Activated CD4-positive, alpha-beta T cell treated with anti-CD3 and anti-CD28 coated beads, Interleukin-2, amount 10 ng/mL, durations not matched to agents 24 days and 14 days (primary cell): Measurements from ENCODE around the gene CNTRL. TPM values are rescaled to one million over a fixed set of nuclear protein-coding genes. Genes with fewer than 3 reads are reported as not detected.

Source experiments
- DNase-seq: peaks from one replicate; pipeline ENCODE4 v3.0.0; 2022
- H3K27ac Mint-ChIP-seq: one replicate; pipeline ENCODE4 v1.8.0; 2022; ENCODE audit warnings: mild to moderate bottlenecking, mixed read lengths
- H3K27me3 Mint-ChIP-seq: one replicate; pipeline ENCODE4 v1.8.0; 2022; ENCODE audit warnings: mixed read lengths
- H3K36me3 Mint-ChIP-seq: one replicate; pipeline ENCODE4 v1.8.0; 2022; ENCODE audit warnings: low read depth, mild to moderate bottlenecking, mixed read lengths
- H3K4me1 Mint-ChIP-seq: one replicate; pipeline ENCODE4 v1.8.0; 2021; ENCODE audit warnings: mixed read lengths
- H3K4me3 Mint-ChIP-seq: one replicate; pipeline ENCODE4 v1.8.0; 2022; ENCODE audit warnings: mild to moderate bottlenecking, moderate library complexity, mixed read lengths
- H3K9me3 Mint-ChIP-seq: one replicate; pipeline ENCODE4 v1.8.0; 2021; ENCODE audit warnings: mixed read lengths
- intact Hi-C: fragments of 100-400 bp; cut with micrococcal nuclease; formaldehyde crosslinking; loops from one replicate; pipeline ENCODE4 v1.15.1; 2023
- total RNA-seq: library from RNA; stranded (reverse); gene quantifications from 2 replicates; pipeline ENCODE4 v1.2.3, GENCODE V29; 2022

CNTRL gene
- total RNA-seq, 1 donor from 2014 or later, result 69.4 TPM

DNA sequence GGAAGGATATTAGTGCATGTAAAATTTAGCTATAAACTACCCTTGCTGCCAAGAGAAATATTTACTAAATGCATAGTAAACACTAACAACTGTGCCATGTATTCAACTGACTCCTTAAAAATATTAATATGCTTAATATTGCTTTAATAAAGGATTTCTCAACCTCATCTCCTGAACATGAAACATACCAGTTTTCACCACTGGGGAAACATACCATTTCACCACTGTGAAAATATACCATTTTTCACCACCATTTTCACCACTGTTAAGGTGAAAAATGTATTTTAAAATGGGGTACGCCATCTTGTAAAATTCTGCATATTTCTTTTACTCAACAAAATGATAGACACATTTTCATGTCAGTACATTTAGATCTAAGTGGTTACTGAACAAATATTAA, 122.4 kb downstream of the CNTRL start:
- Mint-ChIP-seq H3K27me3 (peaks cover 3% of the 10 kb centered on the region), H3K9me3 (no peaks in the 10 kb centered on the region), H3K4me1 (peaks cover 51% of the 10 kb centered on the region), H3K27ac (no peak overlapping the region), H3K4me3 (no peak overlapping the region), H3K36me3 (peaks cover 17% of the 10 kb centered on the region)
- no peak for DNase-seq
- intact Hi-C loops, result no loop called here

GRCh38 chr9:121198512-121199042, 123.8 kb downstream of the CNTRL start:
- H3K4me3 Mint-ChIP-seq, result peak overlapping the region; percentile 36

DNA sequence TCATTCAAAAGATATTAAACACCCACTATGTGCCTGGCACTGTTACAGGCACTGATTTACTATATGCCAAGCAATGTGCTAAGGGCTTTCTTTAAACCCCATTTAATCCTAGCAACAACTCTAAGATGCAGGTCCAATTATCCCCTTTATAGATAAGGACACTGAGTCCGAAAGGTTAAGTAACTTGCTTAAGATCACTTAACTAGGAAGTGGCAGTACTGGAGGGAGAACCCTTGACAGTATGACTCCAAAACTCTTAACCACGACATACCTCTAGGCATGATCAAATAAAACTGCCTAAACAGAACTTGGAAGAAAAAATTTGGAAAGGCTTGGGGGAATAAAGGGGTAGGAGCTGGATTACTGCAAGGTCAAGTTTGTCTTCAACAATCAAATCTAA, 125.2 kb downstream of the CNTRL start:
- no peak for DNase-seq
- peaks cover 3% of the 10 kb centered on the region for H3K27me3 Mint-ChIP-seq

More at GRCh38 chr9:121198512-121199042, 123.8 kb downstream of the CNTRL start:
- intact Hi-C loops, result no loop called here
- Mint-ChIP-seq H3K36me3 (peaks cover 18% of the 10 kb centered on the region), H3K27me3 (peaks cover 3% of the 10 kb centered on the region), H3K9me3 (no peaks in the 10 kb centered on the region), H3K4me1 (peaks cover 55% of the 10 kb centered on the region), H3K27ac (no peak overlapping the region)
- no peak for DNase-seq

DNA sequence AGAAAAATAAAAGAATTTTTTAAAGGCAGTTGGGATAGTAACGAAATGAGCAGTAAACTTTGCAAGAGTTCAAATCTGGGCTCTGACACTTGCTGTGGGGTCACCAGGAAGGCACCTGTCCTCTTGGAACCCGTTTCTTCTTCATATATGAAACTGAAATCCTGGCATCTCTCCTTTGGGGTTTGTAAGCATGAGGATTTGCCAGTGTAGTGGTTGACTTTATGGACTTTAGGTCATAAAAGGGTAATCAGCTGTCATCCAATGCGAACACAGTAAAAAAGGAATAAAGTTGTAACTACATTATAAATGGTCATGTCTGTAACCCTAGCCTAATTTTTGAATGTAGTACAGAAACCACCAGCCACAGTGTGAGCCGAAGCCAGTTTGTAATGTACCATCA, 125.6 kb downstream of the CNTRL start:
- Mint-ChIP-seq H3K4me1 (peaks cover 42% of the 10 kb centered on the region), H3K4me3 (peak overlapping the region; percentile 94), H3K9me3 (no peaks in the 10 kb centered on the region), H3K27me3 (peaks cover 3% of the 10 kb centered on the region), H3K27ac (peak overlapping the region; percentile 88), H3K36me3 (peaks cover 15% of the 10 kb centered on the region)
- no peak for DNase-seq
- intact Hi-C loops, result loop anchor here (2.0 to 5.0 kb wide), 3 partner anchors 44 to 488 kb away; partner anchors contain the start of genes MEGF9 and TRAF1

More for the DNA sequence above, 125.2 kb downstream of the CNTRL start:
- H3K27ac Mint-ChIP-seq, result peak overlapping the region; percentile 31
- intact Hi-C loops, result loop anchor here (2.0 to 5.0 kb wide), 3 partner anchors 43 to 488 kb away; partner anchors contain the start of genes MEGF9 and TRAF1
- peak overlapping the region; percentile 94 for H3K4me3 Mint-ChIP-seq
- H3K9me3 Mint-ChIP-seq, result no peaks in the 10 kb centered on the region
- H3K36me3 Mint-ChIP-seq, result peaks cover 15% of the 10 kb centered on the region
- peaks cover 46% of the 10 kb centered on the region for H3K4me1 Mint-ChIP-seq

GRCh38 chr9:121201045-121201737, 126.4 kb downstream of the CNTRL start:
- intact Hi-C loops, result loop anchor here (1.0 to 5.0 kb wide), 6 partner anchors 44 to 489 kb away; partner anchors contain the start of genes CNTRL, MEGF9 and TRAF1
- peaks cover 40% of the 10 kb centered on the region for H3K4me1 Mint-ChIP-seq

GRCh38 chr9:121201738-121202533, 127.2 kb downstream of the CNTRL start, which contains the start of gene RAB14:
Gene RAB14 (minus strand): TSS chr9:121201869. CDS start chr9:121193412, 8,457 bp downstream.
- peaks cover 40% of the 10 kb centered on the region for H3K4me1 Mint-ChIP-seq
- H3K27me3 Mint-ChIP-seq, result peaks cover 3% of the 10 kb centered on the region
- no peaks in the 10 kb centered on the region for H3K9me3 Mint-ChIP-seq
- H3K36me3 Mint-ChIP-seq, result peaks cover 15% of the 10 kb centered on the region
- H3K4me3 Mint-ChIP-seq, result peak within 1 kb of the TSS; percentile 94
- DNase-seq, result peak; percentile 100
- intact Hi-C loops, result loop anchor here (1.0 to 5.0 kb wide), 8 partner anchors 45 to 621 kb away; partner anchors contain the start of genes CDK5RAP2, CNTRL, MEGF9 and STOM
- H3K27ac Mint-ChIP-seq, result peak within 1 kb of the TSS; percentile 91

More at GRCh38 chr9:121201045-121201737, 126.4 kb downstream of the CNTRL start:
- Mint-ChIP-seq H3K36me3 (peaks cover 15% of the 10 kb centered on the region), H3K4me3 (peak overlapping the region; percentile 94), H3K27me3 (peaks cover 3% of the 10 kb centered on the region), H3K9me3 (no peaks in the 10 kb centered on the region), H3K27ac (peak overlapping the region; percentile 91)
- DNase-seq, result peak; percentile 86

DNA sequence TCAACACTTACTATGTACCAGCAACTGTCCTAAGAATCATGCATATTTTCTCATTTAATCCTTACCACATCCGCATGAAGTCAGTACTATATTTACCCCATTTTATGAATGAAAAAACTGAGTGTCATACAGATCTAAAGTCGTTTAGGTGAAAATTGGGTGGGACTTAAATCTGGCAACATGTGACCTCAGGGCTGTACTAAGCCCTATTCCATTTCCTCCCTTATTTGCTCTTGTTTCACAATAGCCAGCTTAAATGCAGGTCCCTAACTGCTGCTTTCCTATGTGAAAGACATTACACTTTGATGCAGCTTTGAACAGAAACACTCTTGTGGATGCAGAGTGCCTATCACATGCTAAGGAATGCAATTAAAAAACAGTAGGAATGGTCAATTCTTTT, 129.4 kb downstream of the CNTRL start:
- Mint-ChIP-seq H3K36me3 (peaks cover 12% of the 10 kb centered on the region), H3K27me3 (peaks cover 3% of the 10 kb centered on the region), H3K9me3 (peaks cover 4% of the 10 kb centered on the region), H3K4me3 (no peak overlapping the region), H3K4me1 (peaks cover 39% of the 10 kb centered on the region), H3K27ac (no peak overlapping the region)
- no peak for DNase-seq
- intact Hi-C loops, result loop anchor here (5.0 kb wide), 1 partner anchor 492 kb away; the partner anchor contains the start of gene MEGF9

DNA sequence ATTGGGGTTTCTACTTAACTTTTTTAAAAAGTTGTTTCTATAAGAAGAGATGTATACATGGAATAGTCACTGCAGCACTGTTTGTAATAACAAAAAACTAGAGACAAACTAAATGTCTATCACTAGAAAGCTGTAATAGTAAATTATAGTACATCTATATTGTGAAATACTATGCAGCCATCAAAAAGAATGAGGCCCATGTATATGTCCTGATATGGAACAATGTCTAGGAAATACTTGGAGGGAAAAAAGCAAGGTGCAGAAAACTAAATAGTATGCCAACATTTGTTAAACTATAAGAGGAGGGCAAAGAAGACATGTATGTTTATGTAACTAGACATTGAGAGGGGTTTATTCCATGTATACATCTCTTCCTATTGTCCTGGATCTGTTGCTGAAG, 129.9 kb downstream of the CNTRL start:
- no peak for DNase-seq
- Mint-ChIP-seq H3K27ac (no peak overlapping the region), H3K4me3 (no peak overlapping the region), H3K36me3 (peaks cover 12% of the 10 kb centered on the region), H3K9me3 (peaks cover 4% of the 10 kb centered on the region), H3K4me1 (peaks cover 37% of the 10 kb centered on the region), H3K27me3 (peaks cover 3% of the 10 kb centered on the region)
- intact Hi-C loops, result loop anchor here (5.0 kb wide), 1 partner anchor 492 kb away; the partner anchor contains the start of gene MEGF9

DNA sequence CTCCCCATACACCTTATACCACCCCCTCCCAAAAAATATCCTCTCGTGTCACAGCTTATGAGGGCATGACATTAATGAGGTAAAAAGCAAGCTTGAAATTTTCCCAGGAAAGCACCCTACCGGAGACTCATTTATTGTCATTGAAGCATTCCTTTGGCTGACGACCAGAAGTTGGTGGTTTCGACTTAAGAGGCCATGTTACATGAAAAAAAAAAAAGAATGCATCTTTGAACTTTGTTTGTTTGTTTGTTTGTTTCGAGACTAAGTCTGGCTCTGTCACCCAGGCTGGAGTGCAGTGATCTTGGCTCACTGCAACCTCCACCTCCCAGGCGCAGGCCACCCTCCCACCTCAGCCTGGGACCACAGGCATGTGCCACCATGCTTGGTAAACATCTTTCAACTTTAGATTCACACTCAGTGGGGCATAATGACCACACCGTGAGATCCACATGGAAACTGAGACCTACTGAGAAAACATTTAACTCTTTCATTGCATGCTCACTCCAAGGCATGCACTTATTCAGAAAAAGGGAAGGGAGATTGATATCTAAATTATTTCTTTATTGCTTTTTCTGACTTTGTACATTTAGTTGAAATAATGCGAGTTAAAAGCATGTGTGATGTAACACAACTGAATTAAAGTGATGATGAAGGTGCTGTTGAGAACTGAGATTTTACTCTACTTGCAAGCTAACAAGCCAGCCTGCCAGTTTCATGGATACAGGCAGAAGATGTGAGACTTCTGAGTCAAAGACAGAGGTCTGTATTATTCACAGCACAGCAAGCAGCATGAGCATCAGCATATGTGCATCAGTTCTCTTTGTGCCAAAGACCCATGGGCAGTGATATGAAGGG, 132.0 kb downstream of the CNTRL start:
- H3K27me3 Mint-ChIP-seq, result peaks cover 2% of the 10 kb centered on the region
- peaks cover 28% of the 10 kb centered on the region for H3K4me1 Mint-ChIP-seq
- no peak overlapping the region for H3K27ac Mint-ChIP-seq
- peaks cover 4% of the 10 kb centered on the region for H3K9me3 Mint-ChIP-seq
- intact Hi-C loops, result no loop called here
- no peak for DNase-seq
- H3K36me3 Mint-ChIP-seq, result peaks cover 3% of the 10 kb centered on the region
- no peak overlapping the region for H3K4me3 Mint-ChIP-seq

DNA sequence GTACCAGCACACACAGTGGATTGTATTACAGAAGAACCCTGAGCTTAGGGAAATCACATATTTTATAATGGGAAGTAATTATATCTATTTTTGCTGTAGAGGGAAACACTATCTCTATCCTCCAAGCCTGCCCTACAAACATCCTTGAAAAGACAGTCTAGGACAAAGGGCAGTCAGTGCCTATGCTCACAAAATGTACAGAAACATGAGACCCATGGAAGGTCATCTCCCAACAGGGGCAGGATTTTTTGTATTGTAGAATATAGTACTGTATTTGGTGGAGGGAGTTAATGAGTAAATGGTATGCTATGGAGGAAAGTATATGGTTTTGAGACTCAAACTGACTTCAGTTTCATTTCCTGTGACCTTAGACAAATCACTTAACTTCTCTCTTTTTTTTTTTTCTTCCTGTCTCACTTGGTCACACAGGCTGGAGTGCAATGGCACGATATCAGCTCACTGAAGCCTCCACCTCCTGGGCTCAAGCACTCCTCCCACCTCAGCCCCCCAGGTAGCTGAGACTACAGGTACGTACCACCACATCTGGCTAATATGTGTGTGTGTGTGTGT, 132.7 kb downstream of the CNTRL start:
- Mint-ChIP-seq H3K27me3 (no peaks in the 10 kb centered on the region), H3K36me3 (no peaks in the 10 kb centered on the region), H3K4me3 (no peak overlapping the region), H3K9me3 (peaks cover 4% of the 10 kb centered on the region), H3K4me1 (peaks cover 21% of the 10 kb centered on the region), H3K27ac (no peak overlapping the region)
- DNase-seq, result no peak
- intact Hi-C loops, result no loop called here

GRCh38 chr9:121210536-121210935, 135.8 kb downstream of the CNTRL start:
- Mint-ChIP-seq H3K27me3 (no peaks in the 10 kb centered on the region), H3K4me1 (peaks cover 22% of the 10 kb centered on the region), H3K27ac (no peak overlapping the region), H3K36me3 (no peaks in the 10 kb centered on the region), H3K9me3 (peaks cover 4% of the 10 kb centered on the region), H3K4me3 (no peak overlapping the region)
- no peak for DNase-seq
- intact Hi-C loops, result loop anchor here (5.0 kb wide), 1 partner anchor 67 kb away; no protein-coding TSS in a partner anchor

DNA sequence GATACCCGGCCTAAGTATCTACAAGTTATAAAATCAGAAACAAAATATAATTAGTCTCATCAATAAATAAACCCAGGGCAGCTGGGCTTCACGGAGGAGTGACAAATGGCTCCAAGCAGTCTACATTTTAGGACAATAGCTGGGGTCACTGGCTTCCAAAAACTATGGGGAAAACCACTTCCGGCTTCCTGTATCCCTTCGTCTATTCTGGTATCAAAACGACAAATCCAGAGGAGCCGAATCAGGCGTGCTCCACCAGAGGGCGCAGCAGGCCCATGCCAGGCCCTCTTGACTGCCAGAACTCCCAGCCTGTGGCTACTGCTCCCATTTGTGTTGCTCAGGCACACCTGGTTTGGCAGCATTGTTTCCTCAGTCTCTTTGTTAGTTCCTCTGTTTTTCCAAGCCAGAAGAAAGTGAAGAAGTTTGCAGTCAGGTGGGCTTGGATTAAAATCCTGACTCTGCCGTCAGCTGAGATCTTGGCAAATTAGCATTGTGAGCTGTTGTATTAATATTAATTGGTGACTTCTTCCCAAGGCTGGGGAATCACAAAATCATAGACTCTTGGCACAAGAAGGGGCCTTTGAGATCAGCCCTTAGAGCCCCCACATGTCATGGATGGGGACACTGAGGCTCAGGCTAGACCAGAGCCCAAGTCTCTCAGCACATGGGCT, 138.5 kb downstream of the CNTRL start:
- Mint-ChIP-seq H3K4me1 (peaks cover 16% of the 10 kb centered on the region), H3K27ac (no peak overlapping the region), H3K27me3 (no peaks in the 10 kb centered on the region), H3K4me3 (no peak overlapping the region), H3K36me3 (no peaks in the 10 kb centered on the region), H3K9me3 (peaks cover 1% of the 10 kb centered on the region)
- DNase-seq, result peak; percentile 90
- intact Hi-C loops, result loop anchor here (1.0 to 5.0 kb wide), 2 partner anchors 64 to 187 kb away; no protein-coding TSS in a partner anchor
